Daoy (cell line): ENCODE data around the gene DYNC1I1. TPM values are rescaled to one million over a fixed set of nuclear protein-coding genes. Genes with fewer than 3 reads are reported as not detected.

ENCODE experiments used
- DNase-seq: peaks from one replicate; pipeline ENCODE4 v3.0.0-alpha.2; 2015; ENCODE audit warnings: low read depth
- total RNA-seq: library from RNA; depleted of rRNA; stranded (reverse); fragments of >200 nt; shearing (Covaris generic); gene quantifications from 2 replicates; pipeline ENCODE4 v1.2.3, GENCODE V29; 2014; rRNA removed

The DYNC1I1 gene
- total RNA-seq, result 5.0 and 8.4 TPM in 2 replicates

- DNase-seq, result peak; percentile 88
Observed at GRCh38 chr7:95772298-95772770, at the start of gene DYNC1I1. Gene DYNC1I1 (plus strand): TSS chr7:95772554. CDS start chr7:95804730, 32,176 bp downstream.

- peak; percentile 60 for DNase-seq
Observed at GRCh38 chr7:95723583-95724180, 48.7 kb upstream of the DYNC1I1 start.

DNA sequence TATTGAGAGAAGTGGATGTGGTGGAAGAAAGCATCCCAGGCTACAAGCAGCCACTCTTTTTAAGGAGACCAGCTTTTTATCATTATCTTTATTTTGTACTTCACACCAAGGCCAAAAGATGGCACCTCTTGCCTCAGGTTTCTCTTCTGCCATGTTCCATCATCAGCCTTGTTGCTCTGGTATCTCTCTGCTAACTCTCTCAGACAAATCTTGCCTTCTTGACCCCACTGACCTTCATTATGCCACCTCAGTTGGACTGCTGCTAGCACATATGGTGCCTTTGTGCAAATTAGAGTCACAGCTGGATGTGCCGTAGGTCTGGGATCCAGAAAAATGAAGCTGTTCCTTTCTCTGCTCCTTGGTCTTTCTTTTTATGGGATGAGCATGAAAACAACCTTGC, 47.1 kb upstream of the DYNC1I1 start:
- DNase-seq, result no peak

- DNase-seq, result no peak
Observed at GRCh38 chr7:95730493-95731280, 41.7 kb upstream of the DYNC1I1 start.

DNA sequence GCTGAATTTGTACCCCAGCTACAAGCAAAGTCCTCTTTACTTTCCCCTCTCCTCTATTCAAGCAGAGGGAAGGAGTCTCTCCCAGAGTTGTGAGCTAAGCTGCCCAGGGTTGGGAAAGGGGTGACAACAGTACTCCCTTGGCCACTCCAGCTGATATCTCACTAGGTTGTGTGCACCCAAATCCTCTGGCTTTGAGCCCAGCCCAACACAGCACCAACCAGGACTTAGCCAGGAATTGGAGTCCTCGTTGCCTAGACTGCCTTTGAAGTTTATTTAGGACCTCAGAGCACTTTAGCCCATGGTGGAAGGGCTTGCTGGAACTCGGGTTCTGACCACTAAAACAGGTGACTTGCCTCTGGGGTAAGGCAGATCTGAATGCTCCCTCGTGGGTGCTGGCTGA, 35.7 kb upstream of the DYNC1I1 start:
- no peak for DNase-seq

DNA sequence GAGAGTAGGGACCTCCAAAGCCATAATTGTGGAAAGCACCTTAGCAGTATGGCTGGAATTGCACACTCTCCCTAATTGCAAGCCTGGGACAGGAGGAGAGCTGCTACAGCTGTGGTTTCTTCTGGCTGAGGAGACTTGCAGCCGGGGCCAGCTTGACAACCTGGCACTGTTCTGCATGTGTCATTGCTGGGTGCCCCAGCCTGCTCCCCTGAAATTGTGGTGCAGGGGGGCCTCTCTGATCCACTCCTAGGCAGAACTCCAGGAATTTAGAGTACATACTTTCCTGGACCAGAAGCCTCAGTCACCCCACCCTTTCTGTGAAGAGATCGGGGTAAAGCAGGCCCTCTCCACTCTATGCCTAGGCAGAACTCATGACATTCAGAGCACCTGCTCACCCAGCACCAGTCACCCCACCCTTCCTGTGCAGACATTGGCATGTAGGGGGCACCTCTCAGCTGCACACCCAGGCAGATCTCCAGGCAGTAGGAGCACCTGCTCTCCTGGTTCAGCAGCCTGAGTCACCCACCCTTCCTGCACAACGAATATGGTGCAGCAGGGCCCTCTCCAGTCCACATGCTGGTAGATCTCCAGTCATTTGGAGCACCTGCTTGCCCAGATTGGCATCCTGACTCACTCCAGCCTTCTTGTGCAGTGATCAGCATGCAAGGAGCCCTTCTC, 34.4 kb upstream of the DYNC1I1 start:
- no peak for DNase-seq

DNA sequence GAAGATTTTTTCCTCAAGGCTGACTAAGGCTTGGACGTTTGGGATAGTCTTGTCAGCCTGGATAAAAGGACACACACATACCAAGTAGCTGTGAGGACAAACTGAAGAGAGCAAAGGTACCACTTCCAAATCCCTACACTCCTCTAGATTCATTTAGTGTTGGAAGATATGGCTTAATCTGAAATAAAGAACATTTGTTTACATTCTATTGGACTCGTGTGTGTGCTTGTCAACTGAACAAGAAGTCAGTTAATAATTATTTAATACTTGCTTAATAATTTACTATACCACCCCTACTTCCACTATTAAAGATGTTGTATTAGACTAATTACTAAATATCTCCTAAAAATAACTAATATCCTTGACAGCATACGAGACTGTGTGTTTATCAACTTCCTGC, 23.3 kb upstream of the DYNC1I1 start:
- no peak for DNase-seq

DNA sequence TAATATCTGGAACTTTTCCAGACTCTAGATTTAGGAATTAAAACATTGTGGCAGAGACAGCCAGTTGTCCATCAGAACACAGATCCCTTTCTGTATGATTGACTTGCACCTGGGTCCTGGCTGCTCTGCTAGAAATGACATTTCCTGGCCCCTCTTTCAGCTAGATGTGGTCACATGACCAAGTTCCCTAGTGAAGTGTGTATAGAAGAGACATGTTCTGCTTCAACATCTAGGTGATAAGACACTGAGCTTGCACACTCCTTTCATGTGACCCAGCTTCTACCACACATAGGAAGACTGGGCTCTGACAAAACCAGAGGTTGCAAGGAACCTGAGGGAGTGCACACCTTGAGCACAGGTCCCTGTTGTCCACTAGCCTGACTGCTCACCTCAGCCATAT, 22.8 kb upstream of the DYNC1I1 start:
- DNase-seq, result no peak

- no peak for DNase-seq
Observed at GRCh38 chr7:95753440-95753839, 18.9 kb upstream of the DYNC1I1 start.

DNA sequence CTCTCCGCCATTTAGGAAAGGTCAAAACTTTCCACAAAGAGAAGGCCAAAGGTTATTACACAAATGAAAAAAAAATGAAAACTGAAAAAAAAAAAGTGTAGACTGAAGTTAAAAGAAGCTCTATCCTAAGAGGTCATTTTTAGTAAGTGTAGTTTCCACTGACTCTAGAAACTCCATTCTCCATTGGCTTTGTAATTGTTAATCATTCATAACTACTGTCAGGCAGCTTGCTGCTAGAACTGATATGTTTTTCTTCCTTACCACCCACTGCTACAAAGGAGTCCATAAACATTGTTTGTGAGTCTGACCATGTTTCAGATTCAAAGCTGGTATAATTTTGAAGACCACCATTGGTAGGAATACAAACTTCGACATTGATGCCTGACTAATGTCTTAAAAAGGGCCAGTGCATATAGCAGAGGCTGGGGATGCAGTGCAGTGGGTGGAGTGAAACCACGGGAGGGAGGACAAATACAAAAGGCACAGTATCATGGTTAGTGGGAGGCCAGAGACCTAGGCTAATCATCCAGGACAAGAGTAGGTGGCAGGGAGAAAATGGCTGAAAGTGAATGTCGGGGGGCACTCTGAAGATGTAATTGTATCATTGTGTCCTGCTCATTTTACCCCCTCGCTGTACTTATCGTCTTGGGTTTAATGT, 16.9 kb upstream of the DYNC1I1 start:
- no peak for DNase-seq

GRCh38 chr7:95758187-95758586, 14.2 kb upstream of the DYNC1I1 start:
- DNase-seq, result no peak

DNA sequence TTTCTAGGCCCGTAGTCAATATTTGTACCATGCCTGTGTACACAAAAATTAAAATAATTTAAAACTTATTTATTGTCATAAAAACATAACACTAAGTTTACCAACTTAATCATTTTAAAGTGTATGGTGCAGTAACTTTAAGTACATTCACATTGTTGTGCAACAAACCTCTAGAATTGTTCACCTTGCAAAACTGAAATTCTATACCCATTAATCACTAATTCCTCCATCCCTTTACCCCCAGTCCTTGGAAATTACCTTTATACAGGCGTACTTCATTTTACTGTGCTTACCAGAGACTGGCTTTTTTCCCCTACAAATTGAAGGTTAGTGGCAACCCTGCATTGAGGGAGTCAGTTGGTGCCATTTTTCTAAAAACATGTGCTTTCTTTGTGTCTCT, 6.3 kb upstream of the DYNC1I1 start:
- DNase-seq, result no peak

GRCh38 chr7:95766657-95767056, 5.7 kb upstream of the DYNC1I1 start:
- no peak for DNase-seq

GRCh38 chr7:95772771-95773581, 622 bp downstream of the DYNC1I1 start:
- peak; percentile 32 for DNase-seq

- no peak for DNase-seq
Observed at GRCh38 chr7:95776561-95777185, 4.3 kb downstream of the DYNC1I1 start.

DNA sequence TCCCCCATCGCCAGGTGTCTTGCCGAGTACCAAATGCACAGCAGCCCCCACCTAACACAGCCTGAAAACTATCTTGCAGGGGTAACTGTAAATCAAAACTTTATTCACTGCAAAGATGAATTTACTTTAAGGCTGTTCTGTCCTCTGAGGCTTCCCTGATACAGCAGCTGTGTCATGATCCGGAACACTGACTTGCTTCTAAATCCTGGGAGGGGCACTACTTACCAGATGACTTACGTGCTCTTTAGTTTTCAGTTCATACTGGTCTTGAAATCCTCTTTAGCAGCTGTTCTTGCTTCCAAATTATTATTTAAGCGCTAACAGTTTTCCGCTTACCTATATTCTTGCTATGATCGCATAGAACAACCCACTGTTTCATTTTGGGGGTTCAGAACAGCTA, 4.9 kb downstream of the DYNC1I1 start:
- no peak for DNase-seq

DNA sequence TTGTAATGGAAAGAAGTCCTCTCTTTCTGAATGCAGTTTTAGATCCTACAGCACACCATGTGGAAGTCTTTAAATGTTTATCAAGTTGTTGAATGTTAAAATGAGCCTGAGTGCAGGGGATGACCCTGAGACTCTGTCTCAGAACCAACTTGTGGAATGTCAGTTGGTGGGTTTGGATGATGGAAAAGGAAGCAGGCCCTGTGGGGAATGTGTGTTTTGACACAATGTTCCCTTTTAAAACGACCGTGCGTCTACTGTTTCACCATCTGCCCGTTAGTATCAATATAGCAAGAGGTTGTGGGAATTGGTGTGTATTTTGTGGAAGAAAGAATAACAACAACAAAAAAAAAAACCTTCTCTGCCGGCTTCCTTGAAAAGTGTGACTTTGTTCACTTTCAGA, 8.3 kb downstream of the DYNC1I1 start:
- no peak for DNase-seq

GRCh38 chr7:95781961-95782586, 9.7 kb downstream of the DYNC1I1 start:
- DNase-seq, result no peak

DNA sequence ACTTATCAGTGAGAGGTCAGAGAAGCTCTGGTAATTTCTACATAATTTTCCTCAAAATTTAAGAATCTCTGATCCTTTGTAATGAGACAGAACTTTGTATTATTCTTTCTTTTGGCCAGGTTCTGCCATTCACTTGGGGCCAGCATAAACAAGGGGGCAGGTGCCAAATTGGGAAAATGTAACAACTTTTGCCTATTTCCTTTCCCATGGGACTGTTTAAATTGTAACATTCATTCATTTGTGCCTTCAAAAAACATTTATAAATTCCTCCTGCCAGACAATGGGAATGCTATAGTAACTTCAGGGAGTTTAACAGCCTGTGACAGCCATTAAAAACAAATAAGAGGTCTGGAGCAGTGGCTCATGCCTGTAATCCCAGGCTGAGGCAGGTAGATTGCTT, 12.4 kb downstream of the DYNC1I1 start:
- DNase-seq, result no peak

- DNase-seq, result no peak
Observed at GRCh38 chr7:95788258-95788657, 15.9 kb downstream of the DYNC1I1 start.
